ENCODE data around the gene SCN3B. TPM values are rescaled to one million over a fixed set of nuclear protein-coding genes. Genes with fewer than 3 reads are reported as not detected.

SCN3B gene
- total and polyA plus RNA-seq, 2 of the 13 experiments (the other 11 are each of a cell fraction or from before 2014, with no cell fraction given) = 0.07 to 0.11 TPM

DNA sequence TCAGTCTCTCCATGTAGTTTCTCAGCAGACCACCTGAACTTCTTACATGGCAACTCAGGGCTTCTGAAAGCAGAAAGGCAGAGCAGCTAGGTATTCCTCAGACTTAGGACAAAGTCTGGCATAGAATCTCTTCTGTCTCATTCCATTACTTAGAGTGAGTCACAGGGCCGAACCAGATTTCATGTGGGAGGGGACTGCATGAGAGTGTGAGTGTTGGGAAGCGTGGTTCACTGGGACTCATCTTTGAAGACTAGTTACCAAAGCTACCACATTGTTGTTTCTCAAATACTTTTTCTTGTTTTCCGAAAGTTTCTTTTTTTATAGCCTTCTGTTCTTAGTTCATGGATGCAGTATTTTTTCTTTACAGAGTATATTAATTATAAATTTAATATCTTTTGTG is 36.1 kb upstream of the SCN3B start (continued):
- TF ChIP-seq, protein P1, sequence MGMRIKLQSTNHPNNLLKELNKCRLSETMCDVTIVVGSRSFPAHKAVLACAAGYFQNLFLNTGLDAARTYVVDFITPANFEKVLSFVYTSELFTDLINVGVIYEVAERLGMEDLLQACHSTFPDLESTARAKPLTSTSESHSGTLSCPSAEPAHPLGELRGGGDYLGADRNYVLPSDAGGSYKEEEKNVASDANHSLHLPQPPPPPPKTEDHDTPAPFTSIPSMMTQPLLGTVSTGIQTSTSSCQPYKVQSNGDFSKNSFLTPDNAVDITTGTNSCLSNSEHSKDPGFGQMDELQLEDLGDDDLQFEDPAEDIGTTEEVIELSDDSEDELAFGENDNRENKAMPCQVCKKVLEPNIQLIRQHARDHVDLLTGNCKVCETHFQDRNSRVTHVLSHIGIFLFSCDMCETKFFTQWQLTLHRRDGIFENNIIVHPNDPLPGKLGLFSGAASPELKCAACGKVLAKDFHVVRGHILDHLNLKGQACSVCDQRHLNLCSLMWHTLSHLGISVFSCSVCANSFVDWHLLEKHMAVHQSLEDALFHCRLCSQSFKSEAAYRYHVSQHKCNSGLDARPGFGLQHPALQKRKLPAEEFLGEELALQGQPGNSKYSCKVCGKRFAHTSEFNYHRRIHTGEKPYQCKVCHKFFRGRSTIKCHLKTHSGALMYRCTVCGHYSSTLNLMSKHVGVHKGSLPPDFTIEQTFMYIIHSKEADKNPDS (CRISPR knock-in tag; IDR thresholded peaks at IDR 0.05) = no peak

- in situ Hi-C loops (cut with HindIII; ENCODE audit: extremely low pct_ligation_motif_present, low pct_unique_long_range_greater_than_20kb) = no loop called here
- Histone ChIP-seq H3K27ac (ENCODE audit: extremely low read length, insufficient read depth, low read length) (no peak overlapping the region), H3K27me3 (ENCODE audit: control insufficient read depth in 1 of 2, insufficient read depth in 2 of 2, low read length in 2 of 2) (peaks cover 0 to 4% of the 10 kb centered on the region in 2 experiments; a peak in 1 of 5 replicates), H3K9ac (ENCODE audit: insufficient read depth, low read depth, low read length) (no peak overlapping the region), H3K4me3 (replicated peaks in 1 of 3; ENCODE audit: insufficient read depth in 1 of 3, low read depth in 2 of 3, low read length in 3 of 3) (no peak overlapping the region), H3K9me3 (ENCODE audit: low read length) (no peaks in the 10 kb centered on the region), H3K4me2 (ENCODE audit: low read depth, low read length) (no peak overlapping the region), H3K79me2 (ENCODE audit: insufficient read depth, low read length) (no peaks in the 10 kb centered on the region), H3K4me1 (ENCODE audit: insufficient read depth, low read length) (no peaks in the 10 kb centered on the region), H2AFZ (ENCODE audit: low read length) (no peak overlapping the region), H4K20me1 (ENCODE audit: insufficient read depth, low read length) (no peaks in the 10 kb centered on the region), H3K36me3 (replicated peaks in 1 of 2; ENCODE audit: control insufficient read depth in 1 of 2, insufficient read depth in 2 of 2, low read length in 2 of 2) (no peaks in the 10 kb centered on the region)
- no peak for TF ChIP-seq CBFB (CRISPR knock-in tag; IDR thresholded peaks at IDR 0.05)
- no peak for TF ChIP-seq SKI (IDR thresholded peaks at IDR 0.05; ENCODE audit: partially characterized antibody)
- TF ChIP-seq SATB2 (CRISPR knock-in tag; IDR thresholded peaks at IDR 0.05) = no peak
- TF ChIP-seq ZNF264 (CRISPR knock-in tag; IDR thresholded peaks at IDR 0.05) = no peak
- no peak for TF ChIP-seq ZNF138 (CRISPR knock-in tag; IDR thresholded peaks at IDR 0.05; ENCODE audit: low read depth)
- no peak for TF ChIP-seq FOXC1 (CRISPR knock-in tag; IDR thresholded peaks at IDR 0.05; ENCODE audit: borderline replicate concordance)
- TF ChIP-seq ZNF253 (CRISPR knock-in tag; IDR thresholded peaks at IDR 0.05; ENCODE audit: borderline replicate concordance) = no peak
- no peak for TF ChIP-seq ZNF205 (CRISPR knock-in tag; IDR thresholded peaks at IDR 0.05)
- TF ChIP-seq ZNF7 (CRISPR knock-in tag; IDR thresholded peaks at IDR 0.05) = no peak
- TF ChIP-seq GRHL1 (CRISPR knock-in tag; conservative IDR thresholded peaks at IDR 0.05) = no peak
- TF ChIP-seq ZNF333 (CRISPR knock-in tag; IDR thresholded peaks at IDR 0.05; ENCODE audit: borderline replicate concordance) = no peak
- TF ChIP-seq ZNF207 (IDR thresholded peaks at IDR 0.05; ENCODE audit: borderline replicate concordance) = no peak
- TF ChIP-seq, protein P2, sequence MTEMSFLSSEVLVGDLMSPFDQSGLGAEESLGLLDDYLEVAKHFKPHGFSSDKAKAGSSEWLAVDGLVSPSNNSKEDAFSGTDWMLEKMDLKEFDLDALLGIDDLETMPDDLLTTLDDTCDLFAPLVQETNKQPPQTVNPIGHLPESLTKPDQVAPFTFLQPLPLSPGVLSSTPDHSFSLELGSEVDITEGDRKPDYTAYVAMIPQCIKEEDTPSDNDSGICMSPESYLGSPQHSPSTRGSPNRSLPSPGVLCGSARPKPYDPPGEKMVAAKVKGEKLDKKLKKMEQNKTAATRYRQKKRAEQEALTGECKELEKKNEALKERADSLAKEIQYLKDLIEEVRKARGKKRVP (CRISPR knock-in tag; IDR thresholded peaks at IDR 0.05) = no peak
- TF ChIP-seq HMGA1 (CRISPR knock-in tag; conservative IDR thresholded peaks at IDR 0.05) = no peak
- TF ChIP-seq HNRNPK (IDR thresholded peaks at IDR 0.05; ENCODE audit: low read depth, low read length, poor library complexity, severe bottlenecking) = no peak
- ATAC-seq (no peak), DNase-seq (ENCODE audit: low spot score) (no peak), FAIRE-seq (no peak)
- BruUV-seq (replicated peaks) = no TSS peak
- ChIA-PET CTCF (ENCODE audit: low intra/inter-chr PET ratio, low total read pairs) (no interaction called here), POLR2A (no interaction called here)
- intact Hi-C loops (cut with micrococcal nuclease; ENCODE audit: unreplicated experiment) = no loop called here
- WGBS (ENCODE audit: low lambda C conversion rate) = 24% methylated on average over 6 of the region's 6 CpGs
These were observed 30.2 kb upstream of the SCN3B start for GRCh38 chr11:123684601-123685000.
